DOHH2 (cell line): ENCODE measurements around the gene LRRC55.

Source experiments
- EZH2phosphoT487 ChIP-seq: fragments of 200-600 bp; sonication (generic); IDR thresholded peaks from 2 replicates; pipeline ENCODE4 v1.6.1; 2017; ENCODE audit warnings: borderline replicate concordance, mild to moderate bottlenecking, antibody characterized with exemption, low read length, moderate library complexity, mixed read lengths
- TF ChIP-seq, protein P1 (sequence below): fragments of 200-600 bp; sonication (generic); IDR thresholded peaks from one replicate; pipeline ENCODE4 v1.5.1; 2014; ENCODE audit warnings: antibody characterized with exemption, mild to moderate bottlenecking, low read depth, low read length; ENCODE audit not compliant: poor library complexity, severe bottlenecking

DNA sequence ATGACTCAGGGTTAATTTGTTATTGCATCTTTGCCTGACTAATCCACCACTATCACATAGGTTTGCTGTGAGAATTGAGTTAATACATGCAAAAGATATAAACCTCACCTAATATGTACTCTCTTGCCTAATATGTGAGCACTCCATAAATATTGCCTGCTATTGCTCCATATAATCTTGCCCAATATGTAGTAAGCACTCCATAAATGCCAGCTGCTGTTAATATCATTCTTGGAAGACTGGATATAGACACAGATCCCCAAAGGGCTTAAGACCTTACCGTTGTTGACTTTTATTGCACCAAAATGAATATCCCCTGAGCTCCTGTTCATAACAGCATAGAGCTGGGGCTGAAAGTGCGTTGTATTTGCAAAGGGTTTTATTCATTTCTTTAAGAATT, 27.0 kb upstream of the LRRC55 start:
- TF ChIP-seq, protein P1, sequence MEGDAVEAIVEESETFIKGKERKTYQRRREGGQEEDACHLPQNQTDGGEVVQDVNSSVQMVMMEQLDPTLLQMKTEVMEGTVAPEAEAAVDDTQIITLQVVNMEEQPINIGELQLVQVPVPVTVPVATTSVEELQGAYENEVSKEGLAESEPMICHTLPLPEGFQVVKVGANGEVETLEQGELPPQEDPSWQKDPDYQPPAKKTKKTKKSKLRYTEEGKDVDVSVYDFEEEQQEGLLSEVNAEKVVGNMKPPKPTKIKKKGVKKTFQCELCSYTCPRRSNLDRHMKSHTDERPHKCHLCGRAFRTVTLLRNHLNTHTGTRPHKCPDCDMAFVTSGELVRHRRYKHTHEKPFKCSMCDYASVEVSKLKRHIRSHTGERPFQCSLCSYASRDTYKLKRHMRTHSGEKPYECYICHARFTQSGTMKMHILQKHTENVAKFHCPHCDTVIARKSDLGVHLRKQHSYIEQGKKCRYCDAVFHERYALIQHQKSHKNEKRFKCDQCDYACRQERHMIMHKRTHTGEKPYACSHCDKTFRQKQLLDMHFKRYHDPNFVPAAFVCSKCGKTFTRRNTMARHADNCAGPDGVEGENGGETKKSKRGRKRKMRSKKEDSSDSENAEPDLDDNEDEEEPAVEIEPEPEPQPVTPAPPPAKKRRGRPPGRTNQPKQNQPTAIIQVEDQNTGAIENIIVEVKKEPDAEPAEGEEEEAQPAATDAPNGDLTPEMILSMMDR, result no peak
- TF ChIP-seq EZH2phosphoT487, result no peak
